Loucy (cell line): ENCODE measurements around the gene ITGAL.

Experiments used
- EZH2phosphoT487 ChIP-seq: fragments of 200-600 bp; IDR thresholded peaks from 2 replicates; pipeline ENCODE4 v1.6.1; 2018; ENCODE audit warnings: antibody characterized with exemption, mild to moderate bottlenecking, moderate library complexity, borderline replicate concordance
- TF ChIP-seq, protein P1 (sequence below): fragments of 200-600 bp; sonication (generic); conservative IDR thresholded peaks from 2 replicates; pipeline ENCODE4 v1.5.1; 2014; ENCODE audit warnings: mild to moderate bottlenecking, antibody characterized with exemption, low read length

GRCh38 chr16:30559690-30560089 is 87.1 kb downstream of the ITGAL start:
- TF ChIP-seq, protein P1, sequence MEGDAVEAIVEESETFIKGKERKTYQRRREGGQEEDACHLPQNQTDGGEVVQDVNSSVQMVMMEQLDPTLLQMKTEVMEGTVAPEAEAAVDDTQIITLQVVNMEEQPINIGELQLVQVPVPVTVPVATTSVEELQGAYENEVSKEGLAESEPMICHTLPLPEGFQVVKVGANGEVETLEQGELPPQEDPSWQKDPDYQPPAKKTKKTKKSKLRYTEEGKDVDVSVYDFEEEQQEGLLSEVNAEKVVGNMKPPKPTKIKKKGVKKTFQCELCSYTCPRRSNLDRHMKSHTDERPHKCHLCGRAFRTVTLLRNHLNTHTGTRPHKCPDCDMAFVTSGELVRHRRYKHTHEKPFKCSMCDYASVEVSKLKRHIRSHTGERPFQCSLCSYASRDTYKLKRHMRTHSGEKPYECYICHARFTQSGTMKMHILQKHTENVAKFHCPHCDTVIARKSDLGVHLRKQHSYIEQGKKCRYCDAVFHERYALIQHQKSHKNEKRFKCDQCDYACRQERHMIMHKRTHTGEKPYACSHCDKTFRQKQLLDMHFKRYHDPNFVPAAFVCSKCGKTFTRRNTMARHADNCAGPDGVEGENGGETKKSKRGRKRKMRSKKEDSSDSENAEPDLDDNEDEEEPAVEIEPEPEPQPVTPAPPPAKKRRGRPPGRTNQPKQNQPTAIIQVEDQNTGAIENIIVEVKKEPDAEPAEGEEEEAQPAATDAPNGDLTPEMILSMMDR: no peak
- no peak for TF ChIP-seq EZH2phosphoT487
